ENCODE results near the gene TRIM68. TPM values are rescaled to one million over a fixed set of nuclear protein-coding genes. Genes with fewer than 3 reads are reported as not detected.

Gene TRIM68
- total and polyA plus RNA-seq, 2 of the 4 experiments (the other 2 are of a cell fraction) = 8.1 to 8.4 TPM

DNA sequence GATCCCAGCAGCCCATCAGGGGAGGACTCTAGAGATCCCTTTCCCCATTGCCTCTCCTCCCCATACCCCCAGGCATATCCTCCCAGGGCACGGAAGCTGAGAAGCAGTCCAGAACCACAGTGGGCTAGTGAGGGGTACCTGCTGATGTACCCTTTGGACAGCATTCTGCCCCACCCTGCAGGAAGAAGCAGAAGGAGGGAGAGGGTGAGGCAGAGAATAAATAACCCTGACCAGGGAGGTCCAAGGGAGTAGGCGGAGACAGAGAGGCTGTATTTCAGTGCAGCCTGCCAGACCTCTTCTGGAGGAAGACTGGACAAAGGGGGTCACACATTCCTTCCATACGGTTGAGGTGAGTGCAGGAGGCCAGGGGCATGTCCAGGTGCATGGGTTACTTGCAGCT, 35.7 kb upstream of the TRIM68 start, which contains the start of gene OR51E1:
Gene OR51E1, plus strand, starts transcription at position 301 of the 400 bp plus-strand sequence. CDS start 8,545 bp downstream, outside the sequence.
- CTCF ChIA-PET = no interaction called here

More for the DNA sequence above, 35.7 kb upstream of the TRIM68 start, which contains the start of gene OR51E1:
- ATAC-seq (ENCODE audit: low read depth) (no peak), DNase-seq (no peak)
- Histone ChIP-seq H3K18ac (ENCODE audit: low read depth, low read length) (no peak within 1 kb of the TSS), H3K4me1 (ENCODE audit: control insufficient read depth, insufficient read depth, low read length) (no peaks in the 10 kb centered on the region), H3K23ac (ENCODE audit: low read depth, low read length) (no peak within 1 kb of the TSS), H2AK9ac (replicated peaks; ENCODE audit: low read depth, low read length, poor library complexity) (peak within 1 kb of the TSS; percentile 78), H3K27ac (ENCODE audit: insufficient read depth, low read length) (no peak within 1 kb of the TSS), H2BK5ac (ENCODE audit: low read depth, low read length, poor library complexity, severe bottlenecking) (no peak within 1 kb of the TSS), H2BK120ac (ENCODE audit: low read depth, low read length) (no peak within 1 kb of the TSS), H2AK5ac (ENCODE audit: low read depth, low read length) (no peak within 1 kb of the TSS), H4K8ac (ENCODE audit: low read depth in 2 of 2, low read length in 2 of 2) (no peak within 1 kb of the TSS), H2BK20ac (ENCODE audit: low read depth, low read length) (no peak within 1 kb of the TSS), H3K9ac (ENCODE audit: low read depth, low read length) (no peak within 1 kb of the TSS), H3K79me1 (ENCODE audit: low read depth in 1 of 2, low read length in 2 of 2) (no peaks in the 10 kb centered on the region), H2BK15ac (ENCODE audit: low read depth, low read length) (no peak within 1 kb of the TSS), H3K27me3 (ENCODE audit: control insufficient read depth, insufficient read depth, low read length) (no peaks in the 10 kb centered on the region), H3K4ac (ENCODE audit: low read depth, low read length) (no peak within 1 kb of the TSS), H3K4me3 (ENCODE audit: insufficient read depth, low read depth, low read length) (no peak within 1 kb of the TSS), H2AFZ (replicated peaks; ENCODE audit: low read length, poor library complexity) (no peak within 1 kb of the TSS), H3K9me3 (ENCODE audit: control insufficient read depth, insufficient read depth, low read length) (no peaks in the 10 kb centered on the region), H3K56ac (ENCODE audit: extremely low read depth, insufficient read depth, low read length) (no peak within 1 kb of the TSS), H4K5ac (ENCODE audit: low read depth, low read length) (no peak within 1 kb of the TSS), H3K4me2 (ENCODE audit: low read depth, low read length) (no peak within 1 kb of the TSS), H3K9me1 (ENCODE audit: insufficient read depth, low read length) (no peaks in the 10 kb centered on the region), H3K14ac (replicated peaks; ENCODE audit: low read depth, low read length) (no peak within 1 kb of the TSS; the same call in 1 of the 2 replicates), H4K91ac (ENCODE audit: insufficient read depth, low read depth, low read length) (no peak within 1 kb of the TSS), H3K36me3 (ENCODE audit: control insufficient read depth, insufficient read depth, low read length) (no peaks in the 10 kb centered on the region), H4K20me1 (ENCODE audit: insufficient read depth, low read length) (no peaks in the 10 kb centered on the region)
- in situ Hi-C loops (cut with MboI; ENCODE audit: low sequenced_read_pairs) = no loop called here
- no TSS peak for BruUV-seq (replicated peaks)
- WGBS, 2 experiments (ENCODE audit: extremely low coverage in 2 of 2, insufficient read length in 1 of 2) = 60% methylated on average over 1 of the region's 3 CpGs; no CpG with 5 or more reads in 1 of the 2 experiments
- dilution Hi-C loops (cut with HindIII; ENCODE audit: low sequenced_read_pairs, unreplicated experiment) = no loop called here
- POLR2A ChIA-PET (ENCODE audit: unreplicated experiment) = no interaction called here
- no peak for TF ChIP-seq MXI1 (IDR thresholded peaks at IDR 0.05; ENCODE audit: borderline replicate concordance, low read depth, low read length)
- TF ChIP-seq MAFK (IDR thresholded peaks at IDR 0.05; ENCODE audit: low read depth, low read length) = no peak
- TF ChIP-seq SMC3 (IDR thresholded peaks at IDR 0.05; ENCODE audit: low read depth, low read length) = no peak
- TF ChIP-seq RFX5 (IDR thresholded peaks at IDR 0.05; ENCODE audit: low read depth, low read length) = no peak
- TF ChIP-seq NFE2L2 (IDR thresholded peaks at IDR 0.05; ENCODE audit: low read depth, low read length) = no peak
- TF ChIP-seq FOS (IDR thresholded peaks at IDR 0.05; ENCODE audit: low read depth, low read length) = no peak
- no peak for TF ChIP-seq BHLHE40 (IDR thresholded peaks at IDR 0.05; ENCODE audit: low read depth, low read length)
- TF ChIP-seq, protein P1, sequence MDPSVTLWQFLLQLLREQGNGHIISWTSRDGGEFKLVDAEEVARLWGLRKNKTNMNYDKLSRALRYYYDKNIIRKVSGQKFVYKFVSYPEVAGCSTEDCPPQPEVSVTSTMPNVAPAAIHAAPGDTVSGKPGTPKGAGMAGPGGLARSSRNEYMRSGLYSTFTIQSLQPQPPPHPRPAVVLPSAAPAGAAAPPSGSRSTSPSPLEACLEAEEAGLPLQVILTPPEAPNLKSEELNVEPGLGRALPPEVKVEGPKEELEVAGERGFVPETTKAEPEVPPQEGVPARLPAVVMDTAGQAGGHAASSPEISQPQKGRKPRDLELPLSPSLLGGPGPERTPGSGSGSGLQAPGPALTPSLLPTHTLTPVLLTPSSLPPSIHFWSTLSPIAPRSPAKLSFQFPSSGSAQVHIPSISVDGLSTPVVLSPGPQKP (IDR thresholded peaks at IDR 0.05; ENCODE audit: borderline replicate concordance, low read depth, low read length) = no peak
- no peak for TF ChIP-seq CTCF (conservative IDR thresholded peaks at IDR 0.05; ENCODE audit: low read depth, low read length)
- TF ChIP-seq RAD21 (IDR thresholded peaks at IDR 0.05; ENCODE audit: low read length) = no peak
- no peak for TF ChIP-seq POLR2A (IDR thresholded peaks at IDR 0.05; ENCODE audit: low read depth, low read length)
- no peak for TF ChIP-seq RCOR1 (IDR thresholded peaks at IDR 0.05; ENCODE audit: insufficient replicate concordance, low read length)
- no peak for TF ChIP-seq CEBPB (IDR thresholded peaks at IDR 0.05; ENCODE audit: low read depth, low read length)
- TF ChIP-seq, protein P2, sequence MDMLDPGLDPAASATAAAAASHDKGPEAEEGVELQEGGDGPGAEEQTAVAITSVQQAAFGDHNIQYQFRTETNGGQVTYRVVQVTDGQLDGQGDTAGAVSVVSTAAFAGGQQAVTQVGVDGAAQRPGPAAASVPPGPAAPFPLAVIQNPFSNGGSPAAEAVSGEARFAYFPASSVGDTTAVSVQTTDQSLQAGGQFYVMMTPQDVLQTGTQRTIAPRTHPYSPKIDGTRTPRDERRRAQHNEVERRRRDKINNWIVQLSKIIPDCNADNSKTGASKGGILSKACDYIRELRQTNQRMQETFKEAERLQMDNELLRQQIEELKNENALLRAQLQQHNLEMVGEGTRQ (IDR thresholded peaks at IDR 0.05; ENCODE audit: low read depth, low read length) = no peak
- TF ChIP-seq CHD1 (IDR thresholded peaks at IDR 0.05; ENCODE audit: low read depth, low read length) = no peak
- TF ChIP-seq MAZ (IDR thresholded peaks at IDR 0.05; ENCODE audit: borderline replicate concordance, low read depth, low read length) = no peak
- intact Hi-C loops (cut with micrococcal nuclease) = no loop called here
